ENCODE results near the gene ZNF540. TPM values are rescaled to one million over a fixed set of nuclear protein-coding genes. Genes with fewer than 3 reads are reported as not detected.
A peak's percentile ranks its signal among the peaks of the same experiment; 100 is the strongest.
"Not testable (repeated sequence)": the region's sequence is repeated elsewhere in the genome, so short reads cannot be mapped to it uniquely, and the experiment has no call there.

The ZNF540 gene
- total RNA-seq, 1 donor from 2014 or later: 0.49 TPM

GRCh38 chr19:37655301-37655688 is 60.6 kb downstream of the ZNF540 start, which contains the start of gene ZFP30:
ZFP30 (minus strand) TSS chr19:37655465; CDS start chr19:37647822, 7,643 bp downstream.
- peak; percentile 96 for DNase-seq
- H3K27ac Mint-ChIP-seq: peak within 1 kb of the TSS; percentile 98
- H3K4me3 Mint-ChIP-seq: peak within 1 kb of the TSS; percentile 99
- H3K36me3 Mint-ChIP-seq (ENCODE audit: low read depth): peaks cover 33% of the 10 kb centered on the region
- H3K27me3 Mint-ChIP-seq: no peaks in the 10 kb centered on the region
- peaks cover 28% of the 10 kb centered on the region for H3K4me1 Mint-ChIP-seq
- H3K9me3 Mint-ChIP-seq: peaks cover 15% of the 10 kb centered on the region
- intact Hi-C loops (cut with micrococcal nuclease): loop anchor here (1.0 to 10.0 kb wide), 5 partner anchors 61 to 440 kb away; partner anchors contain the start of genes ZNF383, ZNF540, ZNF569 and ZNF571

GRCh38 chr19:37655689-37656371 is 61.2 kb downstream of the ZNF540 start:
- intact Hi-C loops (cut with micrococcal nuclease): loop anchor here (1.0 to 10.0 kb wide), 6 partner anchors 62 to 441 kb away; partner anchors contain the start of genes ZNF383, ZNF527, ZNF540 and ZNF569
- Mint-ChIP-seq H3K9me3 (peaks cover 19% of the 10 kb centered on the region), H3K36me3 (ENCODE audit: low read depth) (peaks cover 27% of the 10 kb centered on the region), H3K27me3 (no peaks in the 10 kb centered on the region), H3K4me3 (peak overlapping the region; percentile 99), H3K27ac (peak overlapping the region; percentile 98), H3K4me1 (peaks cover 28% of the 10 kb centered on the region)
- peak; percentile 96 for DNase-seq

DNA sequence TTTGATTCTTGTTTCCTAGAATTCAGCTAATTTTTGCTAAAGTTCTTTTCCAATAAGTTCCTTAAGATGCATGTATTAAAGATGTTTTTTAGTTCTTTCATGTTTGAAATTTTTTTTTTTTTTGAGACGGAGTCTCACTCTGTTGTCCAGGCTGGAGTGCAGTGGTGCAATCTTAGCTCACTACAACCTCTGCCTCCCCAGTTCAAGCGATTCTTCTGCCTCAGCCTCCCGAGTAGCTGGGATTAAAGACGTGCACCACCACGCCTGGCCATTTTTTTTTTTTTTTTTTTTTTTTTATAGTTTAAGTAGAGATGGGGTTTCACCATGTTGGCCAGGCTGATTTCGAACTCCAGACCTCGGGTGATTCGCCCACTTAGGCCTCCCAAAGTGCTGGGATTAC is 62.5 kb downstream of the ZNF540 start:
- not testable (repeated sequence) for DNase-seq, H3K27ac Mint-ChIP-seq, H3K27me3 Mint-ChIP-seq
- intact Hi-C loops (cut with micrococcal nuclease): loop anchor here (2.0 to 10.0 kb wide), 2 partner anchors 286 to 442 kb away; partner anchors contain the start of genes ZNF383, ZNF527 and ZNF585B
- peaks cover 25% of the 10 kb centered on the region for H3K9me3 Mint-ChIP-seq
- peak overlapping the region; percentile 99 for H3K4me3 Mint-ChIP-seq
- peaks cover 28% of the 10 kb centered on the region for H3K4me1 Mint-ChIP-seq
- peaks cover 22% of the 10 kb centered on the region for H3K36me3 Mint-ChIP-seq (ENCODE audit: low read depth)

Other genes starting within 250 kb of the ZNF540 start
- gene ZNF527, start 223.8 kb upstream of the ZNF540 start, total RNA-seq: 3.5 and 4.9 TPM in 2 replicates
- 3.4 and 3.5 TPM in 2 replicates for gene ZNF569, start 127.4 kb upstream of the ZNF540 start, total RNA-seq
- 2.2 and 3.6 TPM in 2 replicates for gene ZNF570, start 125.5 kb upstream of the ZNF540 start, total RNA-seq
- gene ZNF793, start 87.9 kb upstream of the ZNF540 start, total RNA-seq: 0.69 and 0.72 TPM in 2 replicates
- 0.47 and 1.1 TPM in 2 replicates for gene ZNF571, start 84 bp upstream of the ZNF540 start, total RNA-seq
- 9.6 and 11.3 TPM in 2 replicates for gene ZFP30, start 60.6 kb downstream of the ZNF540 start, total RNA-seq
- 2.8 and 3.4 TPM in 2 replicates for gene ZNF607, start 124.9 kb downstream of the ZNF540 start, total RNA-seq
- 6.5 and 6.8 TPM in 2 replicates for gene ZNF573, start 184.7 kb downstream of the ZNF540 start, total RNA-seq

Measured in activated CD4-positive, alpha-beta T cell treated with anti-CD3 and anti-CD28 coated beads, Interleukin-2, amount 10 ng/mL, durations not matched to agents 24 days and 14 days (primary cell).